Ovary (tissue), 3 donors: ENCODE measurements around the gene PLXNB1.

ENCODE experiments used
- EP300 ChIP-seq: sonication (generic); formaldehyde crosslinking; IDR thresholded peaks from one replicate; pipeline ENCODE4 v1.6.1; 2017; ENCODE audit warnings: antibody characterized with exemption
- POLR2A ChIP-seq: fragments of 450-650 bp; IDR thresholded peaks from one replicate; pipeline ENCODE4 v1.6.1; 2017; ENCODE audit warnings: antibody characterized with exemption, mild to moderate bottlenecking, moderate library complexity
- TF ChIP-seq, protein P1 (sequence below), 3 donors: fragments of 450-650 bp in 2 of 3; fragments of 200-600 bp in 1 of 3; IDR thresholded peaks; one replicate each; pipeline versions ENCODE4 v1.5.1 to v1.8.0; 2016 to 2022; ENCODE audit warnings: antibody characterized with exemption in 3 of 3, mild to moderate bottlenecking in 1 of 3
- donor health status: DM: no; HTN: no; CAD: no.

DNA sequence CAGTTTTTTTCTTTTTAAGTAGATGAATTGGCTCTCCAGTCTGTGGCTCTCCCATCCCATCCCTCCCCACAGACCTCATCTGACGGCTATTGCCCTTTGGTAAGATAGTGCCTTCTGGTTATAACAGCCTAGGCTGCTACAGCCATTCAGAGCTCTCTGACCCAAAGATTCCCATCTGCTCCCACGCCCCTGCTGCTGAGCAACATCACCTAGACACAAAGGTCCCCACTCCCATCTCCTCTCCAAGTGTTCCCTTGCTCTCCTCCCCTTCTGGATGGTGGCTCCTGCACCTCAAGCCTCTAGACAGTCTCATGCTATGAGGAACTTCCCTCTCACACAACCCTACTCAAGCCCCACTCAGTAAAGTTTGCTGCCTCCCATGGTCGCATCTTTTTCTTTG is 34.2 kb downstream of the PLXNB1 start:
- TF ChIP-seq, protein P1, sequence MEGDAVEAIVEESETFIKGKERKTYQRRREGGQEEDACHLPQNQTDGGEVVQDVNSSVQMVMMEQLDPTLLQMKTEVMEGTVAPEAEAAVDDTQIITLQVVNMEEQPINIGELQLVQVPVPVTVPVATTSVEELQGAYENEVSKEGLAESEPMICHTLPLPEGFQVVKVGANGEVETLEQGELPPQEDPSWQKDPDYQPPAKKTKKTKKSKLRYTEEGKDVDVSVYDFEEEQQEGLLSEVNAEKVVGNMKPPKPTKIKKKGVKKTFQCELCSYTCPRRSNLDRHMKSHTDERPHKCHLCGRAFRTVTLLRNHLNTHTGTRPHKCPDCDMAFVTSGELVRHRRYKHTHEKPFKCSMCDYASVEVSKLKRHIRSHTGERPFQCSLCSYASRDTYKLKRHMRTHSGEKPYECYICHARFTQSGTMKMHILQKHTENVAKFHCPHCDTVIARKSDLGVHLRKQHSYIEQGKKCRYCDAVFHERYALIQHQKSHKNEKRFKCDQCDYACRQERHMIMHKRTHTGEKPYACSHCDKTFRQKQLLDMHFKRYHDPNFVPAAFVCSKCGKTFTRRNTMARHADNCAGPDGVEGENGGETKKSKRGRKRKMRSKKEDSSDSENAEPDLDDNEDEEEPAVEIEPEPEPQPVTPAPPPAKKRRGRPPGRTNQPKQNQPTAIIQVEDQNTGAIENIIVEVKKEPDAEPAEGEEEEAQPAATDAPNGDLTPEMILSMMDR (IDR thresholded peaks at IDR 0.05): no peak
- no peak for TF ChIP-seq POLR2A
- TF ChIP-seq EP300: no peak
